ENCODE data around the gene NLGN4Y.

DNA sequence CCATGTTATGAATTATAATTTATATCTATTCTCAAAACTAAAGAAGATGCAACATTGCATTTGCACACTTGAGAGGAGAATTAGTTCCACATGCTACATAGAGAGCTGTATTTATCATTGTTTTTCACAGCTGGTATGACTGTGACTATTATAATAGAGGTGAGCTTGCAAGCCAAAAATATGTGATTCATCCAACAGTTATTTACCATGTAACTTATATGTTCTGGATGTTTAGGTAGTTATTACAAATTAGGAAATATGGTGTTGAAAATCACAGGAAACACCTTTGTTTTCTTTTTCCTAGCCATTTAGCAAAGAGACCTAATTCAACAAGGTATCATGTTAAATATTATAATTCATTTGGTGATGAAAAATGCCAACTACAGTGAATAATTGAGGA, 183.8 kb downstream of the NLGN4Y start:
- TF ChIP-seq, protein P1, sequence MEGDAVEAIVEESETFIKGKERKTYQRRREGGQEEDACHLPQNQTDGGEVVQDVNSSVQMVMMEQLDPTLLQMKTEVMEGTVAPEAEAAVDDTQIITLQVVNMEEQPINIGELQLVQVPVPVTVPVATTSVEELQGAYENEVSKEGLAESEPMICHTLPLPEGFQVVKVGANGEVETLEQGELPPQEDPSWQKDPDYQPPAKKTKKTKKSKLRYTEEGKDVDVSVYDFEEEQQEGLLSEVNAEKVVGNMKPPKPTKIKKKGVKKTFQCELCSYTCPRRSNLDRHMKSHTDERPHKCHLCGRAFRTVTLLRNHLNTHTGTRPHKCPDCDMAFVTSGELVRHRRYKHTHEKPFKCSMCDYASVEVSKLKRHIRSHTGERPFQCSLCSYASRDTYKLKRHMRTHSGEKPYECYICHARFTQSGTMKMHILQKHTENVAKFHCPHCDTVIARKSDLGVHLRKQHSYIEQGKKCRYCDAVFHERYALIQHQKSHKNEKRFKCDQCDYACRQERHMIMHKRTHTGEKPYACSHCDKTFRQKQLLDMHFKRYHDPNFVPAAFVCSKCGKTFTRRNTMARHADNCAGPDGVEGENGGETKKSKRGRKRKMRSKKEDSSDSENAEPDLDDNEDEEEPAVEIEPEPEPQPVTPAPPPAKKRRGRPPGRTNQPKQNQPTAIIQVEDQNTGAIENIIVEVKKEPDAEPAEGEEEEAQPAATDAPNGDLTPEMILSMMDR (IDR thresholded peaks at IDR 0.05), result no peak
- no peak for TF ChIP-seq POLR2A (IDR thresholded peaks at IDR 0.05)
